Kidney (tissue), 14 donors: ENCODE measurements around the gene SCAP. TPM values are rescaled to one million over a fixed set of nuclear protein-coding genes. Genes with fewer than 3 reads are reported as not detected.
A peak's percentile ranks its signal among the peaks of the same experiment; 100 is the strongest.

Experiments
- DNase-seq, 5 donors: peaks; one replicate each; pipeline ENCODE4 v3.0.0-alpha.2; 2013 to 2020
- FAIRE-seq: peaks from 2 replicates; lab custom pipeline; 2012; peaks lifted over from hg19 to GRCh38; lab: Jason Lieb, UNC
- H3K27ac ChIP-seq, 2 donors: one replicate each; pipeline ENCODE4 v1.7.0; 2013; ENCODE audit warnings: low read depth in 2 of 2, low read length in 2 of 2, inconsistent platforms in 1 of 2
- H3K27me3 ChIP-seq: one replicate; pipeline ENCODE4 v1.7.1; 2013; ENCODE audit warnings: low read length, inconsistent platforms; ENCODE audit not compliant: control insufficient read depth, insufficient read depth
- H3K36me3 ChIP-seq, 3 donors: one replicate each; pipeline versions ENCODE4 v1.7.0 to v1.7.1; 2013; ENCODE audit warnings: low read length in 3 of 3, control low read depth in 1 of 3, inconsistent platforms in 1 of 3; ENCODE audit not compliant: insufficient read depth in 3 of 3, control insufficient read depth in 2 of 3
- H3K4me1 ChIP-seq, 3 donors: one replicate each; pipeline versions ENCODE4 v1.7.0 to v1.7.1; 2013; ENCODE audit warnings: low read length in 3 of 3, inconsistent platforms in 1 of 3, low read depth in 1 of 3; ENCODE audit not compliant: control insufficient read depth in 2 of 3, insufficient read depth in 2 of 3
- H3K4me3 ChIP-seq, 3 donors: one replicate each; pipeline versions ENCODE4 v1.7.0 to v1.8.1; 2013; ENCODE audit warnings: low read length in 3 of 3, control low read depth in 1 of 3, inconsistent platforms in 1 of 3
- H3K9ac ChIP-seq, 3 donors: one replicate each; pipeline versions ENCODE4 v1.7.0 to v1.7.1; 2013; ENCODE audit warnings: low read length in 3 of 3, control low read depth in 1 of 3, inconsistent platforms in 1 of 3
- H3K9me3 ChIP-seq, 3 donors: one replicate each; pipeline versions ENCODE4 v1.7.0 to v1.7.1; 2013; ENCODE audit warnings: low read length in 3 of 3, control low read depth in 1 of 3, inconsistent platforms in 1 of 3; ENCODE audit not compliant: control insufficient read depth in 2 of 3, insufficient read depth in 1 of 3
- CTCF ChIP-seq: IDR thresholded peaks from 3 replicates; pipeline ENCODE4 v1.5.1; 2012; ENCODE audit warnings: mild to moderate bottlenecking, moderate library complexity, borderline replicate concordance; ENCODE audit not compliant: insufficient read depth; ENCODE audit errors: extremely low read depth
- intact Hi-C: fragments of 100-400 bp; cut with DNase I; formaldehyde crosslinking; loops from one replicate; pipeline ENCODE4 v1.11.1; 2022
- polyA plus RNA-seq: library from polyadenylated mRNA; stranded (reverse); fragments of 350-450 nt; fragmentation: Illumina TruSeq; extraction: RNeasy Lipid Tissue Mini Kit (QIAGEN cat#74804); gene quantifications from one replicate; pipeline ENCODE4 v1.2.3, GENCODE V29; 2014; ENCODE audit warnings: low read depth, low replicate concordance; ENCODE audit not compliant: insufficient read depth
- total RNA-seq: library from RNA; stranded (reverse); fragmentation: NEBNext Ultra II Directional; extraction: Animal tissue kit (Norgen Biotek cat#: 25700); gene quantifications from one replicate; pipeline ENCODE4 v1.2.1, GENCODE V29; 2021
- donor health status: control.
- donor health status: control.
- donor health status: control.
- donor health status: control.
- donor health status: control.
- donor health status: DM: yes; HTN: yes; CAD: no.
- donor health status: Normal renal cell carcinoma (clear cell type).

Gene SCAP
- total and polyA plus RNA-seq, 2 donors from 2014 or later, result 47.3 to 85.1 TPM

- Histone ChIP-seq H3K9ac (no peak overlapping the region), H3K4me3 (no peak overlapping the region), H3K4me1 (no peaks in the 10 kb centered on the region), H3K9me3 (no peaks in the 10 kb centered on the region), H3K27ac (no peak overlapping the region), H3K36me3 (peaks cover 3 to 37% (median 15%) of the 10 kb centered on the region in 3 donors), H3K27me3 (no peaks in the 10 kb centered on the region)
- intact Hi-C loops, result no loop called here
- DNase-seq (no peak), FAIRE-seq (no peak)
- no peak for TF ChIP-seq CTCF
Observed at GRCh38 chr3:47412842-47413520, 62.8 kb downstream of the SCAP start.

- Histone ChIP-seq H3K9me3 (no peaks in the 10 kb centered on the region), H3K4me3 (no peak overlapping the region), H3K4me1 (no peaks in the 10 kb centered on the region), H3K27ac (no peak overlapping the region), H3K36me3 (peaks cover 3 to 41% (median 19%) of the 10 kb centered on the region in 3 donors), H3K27me3 (no peaks in the 10 kb centered on the region), H3K9ac (no peak overlapping the region)
- DNase-seq (no peak), FAIRE-seq (no peak)
- TF ChIP-seq CTCF, result no peak
- intact Hi-C loops, result no loop called here
Observed at GRCh38 chr3:47412453-47412756, 63.3 kb downstream of the SCAP start.

- DNase-seq, result peak in 1 of 5 donors; percentile 67
- Histone ChIP-seq H3K36me3 (peaks cover 3 to 44% (median 23%) of the 10 kb centered on the region in 3 donors), H3K4me3 (no peak overlapping the region), H3K9ac (no peak overlapping the region), H3K9me3 (no peaks in the 10 kb centered on the region), H3K27me3 (no peaks in the 10 kb centered on the region), H3K27ac (no peak overlapping the region), H3K4me1 (no peaks in the 10 kb centered on the region)
- no peak for FAIRE-seq
- no peak for TF ChIP-seq CTCF
- intact Hi-C loops, result no loop called here
Observed at GRCh38 chr3:47411696-47412452, 63.9 kb downstream of the SCAP start.
